H1 (cell line): Measurements from ENCODE around the gene C16orf95. TPM values are rescaled to one million over a fixed set of nuclear protein-coding genes. Genes with fewer than 3 reads are reported as not detected.

Source experiments
- CTCF ChIA-PET: fragments of 300-600 bp; sonication (Branson Sonifier 250); formaldehyde crosslinking; loops from one replicate; lab custom pipeline; 2021; ENCODE audit not compliant: partially characterized antibody; lab: Charles Lee
- POLR2A ChIA-PET: fragments of 300-600 bp; sonication (Branson Sonifier 250); formaldehyde crosslinking; loops from one replicate; lab custom pipeline; 2021; ENCODE audit warnings: inconsistent platforms; ENCODE audit not compliant: partially characterized antibody; lab: Charles Lee
- DNase-seq, 2 experiments: peaks; one replicate each; pipeline versions ENCODE4 v3.0.0 to v3.0.0-alpha.2; 2010 to 2022; ENCODE audit warnings: low spot score in 2 of 2, low read depth in 1 of 2, mixed read lengths in 1 of 2
- FAIRE-seq: peaks from 2 replicates; lab custom pipeline; 2011; peaks lifted over from hg19 to GRCh38; lab: Jason Lieb, UNC
- H2AFZ ChIP-seq: 2 replicates; pipeline ENCODE4 v1.8.1; 2012; ENCODE audit warnings: low read length, inconsistent platforms
- H2AK5ac ChIP-seq: 2 replicates; pipeline ENCODE4 v1.6.1; 2013; ENCODE audit warnings: low read depth, low read length
- H2BK120ac ChIP-seq: replicated peaks from 2 replicates; pipeline ENCODE3; 2013; ENCODE audit warnings: low read depth, low read length, inconsistent platforms
- H2BK12ac ChIP-seq: 2 replicates; pipeline ENCODE4 v1.6.1; 2013; ENCODE audit warnings: low read depth, low read length
- H2BK15ac ChIP-seq: 2 replicates; pipeline ENCODE4 v1.6.1; 2013; ENCODE audit warnings: low read length
- H2BK20ac ChIP-seq: 2 replicates; pipeline ENCODE4 v1.6.1; 2013; ENCODE audit warnings: low read length
- H2BK5ac ChIP-seq: 2 replicates; pipeline ENCODE4 v1.6.1; 2013; ENCODE audit warnings: low read depth, low read length
- H3K14ac ChIP-seq: 2 replicates; pipeline ENCODE4 v1.6.1; 2013; ENCODE audit warnings: inconsistent platforms; ENCODE audit not compliant: insufficient read length
- H3K18ac ChIP-seq: 2 replicates; pipeline ENCODE4 v1.6.1; 2013; ENCODE audit warnings: low read length; ENCODE audit errors: extremely low read depth
- H3K23ac ChIP-seq: 2 replicates; pipeline ENCODE4 v1.6.1; 2013; ENCODE audit warnings: inconsistent platforms; ENCODE audit not compliant: insufficient read length
- H3K23me2 ChIP-seq: 2 replicates; pipeline ENCODE4 v1.6.1; 2013; ENCODE audit warnings: low read depth, low read length
- H3K27ac ChIP-seq: 2 replicates; pipeline ENCODE4 v1.6.1; 2011; ENCODE audit warnings: low read depth, low read length, inconsistent platforms
- H3K27me3 ChIP-seq, 4 experiments: replicated peaks in 1 of 4; 1 replicate in 1 of 4; 2 replicates in 3 of 4; pipeline versions ENCODE4 v1.6.1 to v1.8.1; 2011 to 2013; ENCODE audit warnings: low read length in 3 of 4, mild to moderate bottlenecking in 3 of 4, inconsistent platforms in 2 of 4, mixed read lengths in 2 of 4, moderate library complexity in 1 of 4; ENCODE audit not compliant: control insufficient read depth in 3 of 4, insufficient read depth in 3 of 4; ENCODE audit errors: extremely low read depth in 1 of 4
- H3K36me3 ChIP-seq, 4 experiments: 2 replicates each; pipeline versions ENCODE4 v1.6.1 to v1.8.1; 2011 to 2013; ENCODE audit warnings: mild to moderate bottlenecking in 4 of 4, low read length in 3 of 4, moderate library complexity in 2 of 4, control low read depth in 1 of 4, inconsistent platforms in 1 of 4; ENCODE audit not compliant: insufficient read depth in 4 of 4, control insufficient read depth in 2 of 4
- H3K4ac ChIP-seq: replicated peaks from 2 replicates; pipeline ENCODE3; 2013; ENCODE audit warnings: low read length, low read depth, mixed read lengths, inconsistent platforms; ENCODE audit not compliant: insufficient read length
- H3K4me1 ChIP-seq, 4 experiments: replicated peaks in 1 of 4; 1 replicate in 1 of 4; 2 replicates in 3 of 4; pipeline versions ENCODE4 v1.6.1 to v1.8.1; 2011 to 2013; ENCODE audit warnings: low read length in 3 of 4, inconsistent platforms in 2 of 4, mixed read lengths in 1 of 4; ENCODE audit not compliant: insufficient read depth in 4 of 4, control insufficient read depth in 3 of 4
- H3K4me2 ChIP-seq, 2 experiments: 2 replicates each; pipeline versions ENCODE4 v1.6.1 to v1.8.1; 2011 to 2013; ENCODE audit warnings: low read depth in 2 of 2, low read length in 2 of 2, control low read depth in 1 of 2, inconsistent platforms in 1 of 2, mild to moderate bottlenecking in 1 of 2; ENCODE audit not compliant: insufficient read depth in 1 of 2
- H3K4me3 ChIP-seq, 4 experiments: fragments of 200-600, 300-600 bp in 1 of 4; sonication (generic), shearing (Covaris generic), sonication (Bioruptor Twin) in 1 of 4; 2 replicates each; pipeline versions ENCODE4 v1.5.1 to v1.8.1; 2011 to 2016; ENCODE audit warnings: low read length in 4 of 4, low read depth in 3 of 4, control low read depth in 2 of 4, inconsistent platforms in 2 of 4, mild to moderate bottlenecking in 2 of 4, mixed read lengths in 1 of 4, moderate library complexity in 1 of 4; ENCODE audit not compliant: insufficient read depth in 2 of 4; ENCODE audit errors: extremely low read depth in 1 of 4
- H3K56ac ChIP-seq: replicated peaks from 2 replicates; pipeline ENCODE3; 2013; ENCODE audit warnings: low read depth, mild to moderate bottlenecking, mixed read lengths, low read length, inconsistent platforms; ENCODE audit not compliant: insufficient read length
- H3K79me1 ChIP-seq: 2 replicates; pipeline ENCODE4 v1.6.1; 2013; ENCODE audit warnings: low read depth, low read length, control low read depth
- H3K79me2 ChIP-seq, 2 experiments: 2 replicates each; pipeline versions ENCODE4 v1.6.1 to v1.8.1; 2012 to 2013; ENCODE audit warnings: low read length in 2 of 2, mild to moderate bottlenecking in 2 of 2, inconsistent platforms in 1 of 2; ENCODE audit not compliant: insufficient read depth in 2 of 2, control insufficient read depth in 1 of 2
- H3K9ac ChIP-seq, 4 experiments: replicated peaks in 1 of 4; 1 replicate in 1 of 4; 2 replicates in 3 of 4; pipeline versions ENCODE4 v1.6.1 to v1.8.1; 2011 to 2013; ENCODE audit warnings: low read depth in 3 of 4, low read length in 3 of 4, control low read depth in 2 of 4, mild to moderate bottlenecking in 2 of 4, moderate library complexity in 2 of 4, inconsistent platforms in 1 of 4; ENCODE audit errors: extremely low read depth in 1 of 4
- H3K9me3 ChIP-seq, 2 experiments: 2 replicates each; pipeline versions ENCODE4 v1.6.1 to v1.8.1; 2012 to 2013; ENCODE audit warnings: mild to moderate bottlenecking in 2 of 2, moderate library complexity in 2 of 2, control low read depth in 1 of 2, inconsistent platforms in 1 of 2, low read depth in 1 of 2, low read length in 1 of 2, mixed read lengths in 1 of 2; ENCODE audit not compliant: insufficient read depth in 2 of 2
- H4K20me1 ChIP-seq, 2 experiments: replicated peaks in 1 of 2; 2 replicates each; pipeline versions ENCODE3 to v1.8.1; 2011 to 2013; ENCODE audit warnings: inconsistent platforms in 2 of 2, low read length in 2 of 2, mild to moderate bottlenecking in 1 of 2; ENCODE audit not compliant: insufficient read depth in 2 of 2, control insufficient read depth in 1 of 2
- H4K5ac ChIP-seq: 2 replicates; pipeline ENCODE4 v1.6.1; 2013; ENCODE audit warnings: low read length, low read depth, mixed read lengths, inconsistent platforms; ENCODE audit not compliant: insufficient read length
- H4K8ac ChIP-seq: 2 replicates; pipeline ENCODE4 v1.8.0; 2013; ENCODE audit warnings: mild to moderate bottlenecking, moderate library complexity, low read length, inconsistent platforms; ENCODE audit not compliant: insufficient read depth; ENCODE audit errors: extremely low read depth
- H4K91ac ChIP-seq: replicated peaks from 2 replicates; pipeline ENCODE3; 2013; ENCODE audit warnings: low read length, mixed read lengths, inconsistent platforms; ENCODE audit not compliant: insufficient read length
- BCL11A ChIP-seq, 2 experiments: IDR thresholded peaks; one replicate each; pipeline ENCODE4 v1.6.1; 2011; ENCODE audit warnings: low read depth in 2 of 2, low read length in 2 of 2, mild to moderate bottlenecking in 2 of 2
- CHD1 ChIP-seq: IDR thresholded peaks from 2 replicates; pipeline ENCODE4 v1.6.1; 2012; ENCODE audit warnings: low read depth, low read length, improper control_type of control experiment
- JUND ChIP-seq: IDR thresholded peaks from 2 replicates; pipeline ENCODE4 v1.6.1; 2011; ENCODE audit warnings: mild to moderate bottlenecking, improper control_type of control experiment, low read length
- NANOG ChIP-seq: IDR thresholded peaks from 2 replicates; pipeline ENCODE4 v1.6.1; 2011; ENCODE audit warnings: low read length, low read depth, mild to moderate bottlenecking, inconsistent platforms; ENCODE audit not compliant: insufficient read depth, poor library complexity, severe bottlenecking
- RNF2 ChIP-seq: fragments of 200-900, 300-1000 bp; sonication (generic); IDR thresholded peaks from 2 replicates; pipeline ENCODE4 v1.7.1; 2016; ENCODE audit warnings: borderline replicate concordance, low read depth, mild to moderate bottlenecking, antibody characterized with exemption, low read length; ENCODE audit not compliant: poor library complexity, severe bottlenecking; ENCODE audit errors: missing control alignments
- SIN3A ChIP-seq, 2 experiments: IDR thresholded peaks in 1 of 2; conservative IDR thresholded peaks in 1 of 2; 2 replicates each; pipeline ENCODE4 v1.6.1; 2011 to 2012; ENCODE audit warnings: low read length in 2 of 2, improper control_type of control experiment in 1 of 2, low read depth in 1 of 2, mild to moderate bottlenecking in 1 of 2
- TCF12 ChIP-seq: IDR thresholded peaks from 2 replicates; pipeline ENCODE4 v1.6.1; 2011; ENCODE audit warnings: low read depth, mild to moderate bottlenecking, low read length
- WGBS, 2 experiments: shearing (Covaris generic) in 1 of 2; methylation state at CpG; one replicate each; pipeline versions ENCODE4 v1.1.6 to v1.1.7; 2013 to 2015; ENCODE audit warnings: low lambda C conversion rate in 2 of 2, mixed read lengths in 2 of 2, inconsistent platforms in 1 of 2, low coverage in 1 of 2, missing lambda C conversion rate in 1 of 2; ENCODE audit not compliant: insufficient replicate concordance in 2 of 2, insufficient coverage in 1 of 2, insufficient read length in 1 of 2; ENCODE audit errors: extremely low coverage in 1 of 2, missing lambda C conversion rate in 1 of 2; 5-methylcytosine and 5-hydroxymethylcytosine counted together
- polyA plus RNA-seq, 7 experiments: library from polyadenylated mRNA; depleted of rRNA in 3 of 7; stranded (reverse) in 5 of 7; unstranded in 2 of 7; fragments of >200 nt in 5 of 7; fragments of 200-250 nt in 2 of 7; gene quantifications; 1 replicate in 5 of 7; 2 replicates in 1 of 7; 4 replicates in 1 of 7; pipeline versions ENCODE4 v1.2.1 to v1.2.3, GENCODE V29; 2011 to 2013; ENCODE audit warnings: missing spikeins in 2 of 7, mixed read lengths in 2 of 7
- total RNA-seq: library from RNA; stranded (reverse); fragmentation: NEBNext Ultra II Directional; extraction: Animal tissue kit (Norgen Biotek cat#: 25700); gene quantifications from 2 replicates; pipeline ENCODE4 v1.2.1, GENCODE V29; 2021
- TF ChIP-seq, protein P1 (sequence below): IDR thresholded peaks from 2 replicates; pipeline ENCODE4 v1.6.1; 2011; ENCODE audit warnings: low read depth, mild to moderate bottlenecking, low read length; ENCODE audit not compliant: insufficient read depth
- TF ChIP-seq, protein P2 (sequence below): IDR thresholded peaks from 2 replicates; pipeline ENCODE4 v1.6.1; 2011; ENCODE audit warnings: low read length, improper control_type of control experiment

C16orf95 gene
- total and polyA plus RNA-seq, 2 of the 8 experiments (the other 6 are each of a cell fraction or from before 2014, with no cell fraction given) = 5.0 to 5.4 TPM

GRCh38 chr16:87346517-87347060 is 29.4 kb upstream of the C16orf95 start:
- H2AFZ ChIP-seq = no peak overlapping the region
- H2BK12ac ChIP-seq = no peak overlapping the region
- DNase-seq (no peak), FAIRE-seq (no peak)
- H2BK15ac ChIP-seq = no peak overlapping the region
- WGBS, 2 experiments = 93% methylated on average over 20 of the region's 21 CpGs; no CpG with 5 or more reads in 1 of the 2 experiments
- H3K27ac ChIP-seq = no peak overlapping the region
- no peak overlapping the region for H2BK120ac ChIP-seq
- no peak overlapping the region for H2BK5ac ChIP-seq
- H3K4me2 ChIP-seq = no peak overlapping the region
- H2AK5ac ChIP-seq = no peak overlapping the region
- H4K91ac ChIP-seq = no peak overlapping the region
- peaks cover 0 to 5% (median 3%) of the 10 kb centered on the region in 4 experiments; a peak in 5 of 8 replicates for H3K36me3 ChIP-seq
- no peak overlapping the region for H4K5ac ChIP-seq
- H4K20me1 ChIP-seq = peaks cover 0 to 2% of the 10 kb centered on the region in 2 experiments
- H3K27me3 ChIP-seq = no peaks in the 10 kb centered on the region
- H3K4me1 ChIP-seq = peaks cover 0 to 11% (median 1%) of the 10 kb centered on the region in 4 experiments; a peak in 3 of 7 replicates
- ChIA-PET POLR2A (no interaction called here), CTCF (interaction anchor here (0.6 to 1.3 kb wide), 2 partner anchors 11 to 14 kb away, joined by 3 to 5 read pairs; no protein-coding TSS in a partner anchor)
- no peak overlapping the region for H2BK20ac ChIP-seq
- H3K79me1 ChIP-seq = peaks cover 6% of the 10 kb centered on the region
- no peak overlapping the region; the same call in 1 of the 2 replicates for H3K18ac ChIP-seq
- no peak overlapping the region for H3K23ac ChIP-seq
- no peak overlapping the region for H4K8ac ChIP-seq
- no peak overlapping the region for H3K4me3 ChIP-seq
- H3K9me3 ChIP-seq = no peaks in the 10 kb centered on the region
- no peaks in the 10 kb centered on the region; a peak in 1 of 4 replicates for H3K79me2 ChIP-seq
- no peaks in the 10 kb centered on the region for H3K23me2 ChIP-seq
- H3K14ac ChIP-seq = no peak overlapping the region
- H3K4ac ChIP-seq = no peak overlapping the region
- H3K9ac ChIP-seq = no peak overlapping the region
- H3K56ac ChIP-seq = no peak overlapping the region
- no peak for TF ChIP-seq TCF12
- no peak for TF ChIP-seq JUND
- TF ChIP-seq, protein P1, sequence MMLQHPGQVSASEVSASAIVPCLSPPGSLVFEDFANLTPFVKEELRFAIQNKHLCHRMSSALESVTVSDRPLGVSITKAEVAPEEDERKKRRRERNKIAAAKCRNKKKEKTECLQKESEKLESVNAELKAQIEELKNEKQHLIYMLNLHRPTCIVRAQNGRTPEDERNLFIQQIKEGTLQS = no peak
- no peak for TF ChIP-seq BCL11A (IDR thresholded peaks at IDR 0.05; ENCODE audit: low read depth in 2 of 2, low read length in 2 of 2)
- TF ChIP-seq CHD1 = no peak
- no peak for TF ChIP-seq RNF2
- TF ChIP-seq SIN3A (conservative IDR thresholded peaks at IDR 0.05 in 1 of 2, IDR thresholded peaks at IDR 0.05 in 1 of 2; ENCODE audit: low read depth in 1 of 2, low read length in 2 of 2) = no peak
- TF ChIP-seq NANOG = no peak
- TF ChIP-seq, protein P2, sequence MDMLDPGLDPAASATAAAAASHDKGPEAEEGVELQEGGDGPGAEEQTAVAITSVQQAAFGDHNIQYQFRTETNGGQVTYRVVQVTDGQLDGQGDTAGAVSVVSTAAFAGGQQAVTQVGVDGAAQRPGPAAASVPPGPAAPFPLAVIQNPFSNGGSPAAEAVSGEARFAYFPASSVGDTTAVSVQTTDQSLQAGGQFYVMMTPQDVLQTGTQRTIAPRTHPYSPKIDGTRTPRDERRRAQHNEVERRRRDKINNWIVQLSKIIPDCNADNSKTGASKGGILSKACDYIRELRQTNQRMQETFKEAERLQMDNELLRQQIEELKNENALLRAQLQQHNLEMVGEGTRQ = no peak
